Stomach (tissue), 4 donors: ENCODE data around the gene CHST9.

ENCODE experiments used
- CTCF ChIP-seq, 7 experiments: fragments of 450-650 bp in 4 of 7; fragments of 200-600 bp in 3 of 7; sonication (generic) in 3 of 7; IDR thresholded peaks; one replicate each; pipeline ENCODE4 v1.5.1; 2016 to 2019; ENCODE audit warnings: antibody characterized with exemption in 7 of 7, control low read depth in 2 of 7, mild to moderate bottlenecking in 1 of 7
- POLR2A ChIP-seq, 4 donors: fragments of 450-650 bp; IDR thresholded peaks; one replicate each; pipeline ENCODE4 v1.6.1; 2016; ENCODE audit warnings: antibody characterized with exemption in 4 of 4, control low read depth in 2 of 4, mild to moderate bottlenecking in 1 of 4, moderate library complexity in 1 of 4

- TF ChIP-seq POLR2A (IDR thresholded peaks at IDR 0.05), result no peak
- no peak for TF ChIP-seq CTCF (IDR thresholded peaks at IDR 0.05)
Measured at GRCh38 chr18:27073404-27073830, 111.7 kb downstream of the CHST9 start.
